ENCODE results near the gene TAAR9.

GRCh38 chr6:132506461-132506860 lies 31.6 kb upstream of the TAAR9 start:
- no peak for TF ChIP-seq CTCF (IDR thresholded peaks at IDR 0.05)
- no peak for TF ChIP-seq ZFX (IDR thresholded peaks at IDR 0.05; ENCODE audit: borderline replicate concordance)
